Measurements from ENCODE around the gene SKP1. TPM values are rescaled to one million over a fixed set of nuclear protein-coding genes. Genes with fewer than 3 reads are reported as not detected.
A peak's percentile ranks its signal among the peaks of the same experiment; 100 is the strongest.

SKP1 gene
- total RNA-seq, 1 donor from 2014 or later, result 340 TPM

- DNase-seq (ENCODE audit: low spot score), result peak; percentile 60
Observed at GRCh38 chr5:134113902-134114875, 62.6 kb downstream of the SKP1 start, which contains the start of gene TCF7. TSS of gene TCF7 (plus strand) at chr5:134114681. CDS start at chr5:134114907, 226 bp downstream.

DNA sequence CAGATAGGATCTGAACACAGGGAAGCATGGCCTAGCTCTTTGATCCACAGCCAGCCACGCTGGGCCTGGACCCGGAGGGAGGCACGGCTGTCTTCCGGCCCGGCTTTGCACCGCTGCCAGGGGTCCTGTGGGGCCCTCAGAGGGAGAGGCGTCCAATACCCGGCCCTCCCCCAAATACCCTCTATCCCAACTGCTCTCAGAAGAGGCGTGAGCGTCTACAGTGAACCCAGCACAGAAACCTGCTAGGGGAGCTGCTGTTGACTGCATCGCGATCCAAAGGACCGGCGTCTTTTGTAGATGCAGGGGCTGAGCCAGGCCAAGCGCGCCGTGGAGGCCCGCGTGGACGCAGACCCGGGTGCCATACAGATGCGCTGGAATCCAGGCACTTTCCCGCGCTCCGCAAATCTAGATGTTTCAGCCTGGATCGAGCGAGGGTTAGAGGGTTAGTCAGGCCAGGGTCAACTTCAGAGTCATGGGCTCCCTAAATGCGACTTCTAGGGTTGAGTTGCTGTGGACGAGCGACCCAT, 63.3 kb downstream of the SKP1 start:
- no peak for DNase-seq (ENCODE audit: low spot score)

DNA sequence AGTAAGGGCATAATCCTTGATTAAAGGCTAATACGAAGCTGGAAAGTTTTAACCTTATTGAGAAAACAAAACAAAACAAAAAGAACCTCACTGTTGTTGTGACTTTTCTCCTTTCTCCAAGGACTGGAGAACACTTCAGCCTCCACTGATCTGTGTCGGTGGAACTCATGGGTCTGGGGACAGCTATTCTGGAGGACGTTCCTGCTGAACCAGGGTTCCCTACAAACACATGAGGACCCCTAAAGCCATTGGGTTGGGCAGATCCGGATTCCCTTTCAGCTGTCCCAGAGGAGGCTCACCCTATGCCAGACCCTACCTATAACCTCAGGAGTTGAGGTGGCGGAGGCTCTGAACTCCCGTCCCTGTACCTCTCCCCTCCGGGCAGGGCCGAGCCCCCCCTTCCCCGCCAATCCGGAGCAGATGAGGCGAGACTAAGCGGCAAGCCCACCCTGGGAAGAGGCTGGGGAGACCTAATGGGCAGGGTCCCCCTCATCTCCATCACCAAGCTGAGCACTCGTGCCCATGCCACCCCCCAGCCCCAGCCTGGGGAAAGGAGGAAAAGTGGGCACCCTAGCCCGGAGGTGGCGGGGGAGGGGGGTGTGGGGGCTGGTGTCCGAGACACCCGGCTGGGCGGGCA, 63.9 kb downstream of the SKP1 start:
- no peak for DNase-seq (ENCODE audit: low spot score)

GRCh38 chr5:134111741-134112647, 64.8 kb downstream of the SKP1 start:
- DNase-seq (ENCODE audit: low spot score), result no peak

DNA sequence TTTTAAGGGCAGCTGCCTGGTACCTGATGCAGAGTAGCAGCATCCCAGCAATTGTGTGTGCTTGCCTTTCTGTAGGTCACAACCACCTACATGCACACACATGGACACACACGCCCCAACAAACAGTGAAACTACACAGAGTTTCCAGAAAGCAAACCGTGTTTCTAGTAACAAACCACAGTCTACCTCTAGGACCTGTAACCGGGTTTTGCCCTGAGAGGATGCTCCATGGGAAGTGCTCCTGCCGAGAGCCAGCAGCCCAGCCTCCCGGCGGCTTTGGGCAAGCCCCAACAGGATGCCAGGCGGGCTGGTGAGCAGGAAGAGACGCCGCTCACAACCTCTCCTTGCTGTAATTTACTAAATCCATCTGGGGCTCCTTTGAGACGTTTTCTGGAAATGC, 66.4 kb downstream of the SKP1 start:
- no peak for DNase-seq (ENCODE audit: low spot score)

- no peak for DNase-seq (ENCODE audit: low spot score)
Observed at GRCh38 chr5:134107779-134108178, 69.0 kb downstream of the SKP1 start.

- no peak for DNase-seq (ENCODE audit: low spot score)
Observed at GRCh38 chr5:134106991-134107701, 69.6 kb downstream of the SKP1 start.

DNA sequence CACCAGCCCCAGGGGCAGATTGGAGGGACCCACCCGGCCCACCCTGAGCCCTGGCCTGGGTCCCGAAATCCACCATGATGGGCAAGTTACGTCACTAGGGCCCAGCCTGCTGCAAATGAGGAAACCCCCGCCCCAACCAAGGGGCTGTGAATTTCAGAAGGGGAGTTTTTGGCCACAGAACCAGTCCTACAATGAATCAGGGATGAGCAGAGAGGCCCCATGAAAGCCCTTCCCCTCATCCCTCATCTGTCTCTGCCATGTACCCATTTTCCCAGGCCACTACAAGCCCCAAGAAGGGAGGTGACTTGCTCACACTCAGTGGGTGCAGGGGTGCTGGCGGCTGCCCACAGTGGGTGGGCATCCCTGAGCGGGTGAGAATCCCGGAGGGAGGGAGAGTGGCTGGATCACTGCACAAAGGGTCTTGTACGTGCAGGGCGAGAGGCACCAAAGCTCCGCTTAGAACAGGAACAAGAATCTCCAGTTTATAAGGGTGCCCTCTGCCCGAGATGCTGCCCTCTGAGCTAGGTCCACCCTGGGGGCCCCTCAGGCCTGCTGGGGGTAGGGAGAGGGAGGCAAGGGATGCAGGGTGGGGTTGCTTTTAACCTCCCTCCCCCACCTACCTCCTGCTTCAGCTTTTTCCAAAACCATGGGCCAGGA, 72.6 kb downstream of the SKP1 start:
- no peak for DNase-seq (ENCODE audit: low spot score)

GRCh38 chr5:134103397-134103796, 73.4 kb downstream of the SKP1 start:
- DNase-seq (ENCODE audit: low spot score), result no peak

GRCh38 chr5:134101686-134102439, 74.9 kb downstream of the SKP1 start:
- no peak for DNase-seq (ENCODE audit: low spot score)

DNA sequence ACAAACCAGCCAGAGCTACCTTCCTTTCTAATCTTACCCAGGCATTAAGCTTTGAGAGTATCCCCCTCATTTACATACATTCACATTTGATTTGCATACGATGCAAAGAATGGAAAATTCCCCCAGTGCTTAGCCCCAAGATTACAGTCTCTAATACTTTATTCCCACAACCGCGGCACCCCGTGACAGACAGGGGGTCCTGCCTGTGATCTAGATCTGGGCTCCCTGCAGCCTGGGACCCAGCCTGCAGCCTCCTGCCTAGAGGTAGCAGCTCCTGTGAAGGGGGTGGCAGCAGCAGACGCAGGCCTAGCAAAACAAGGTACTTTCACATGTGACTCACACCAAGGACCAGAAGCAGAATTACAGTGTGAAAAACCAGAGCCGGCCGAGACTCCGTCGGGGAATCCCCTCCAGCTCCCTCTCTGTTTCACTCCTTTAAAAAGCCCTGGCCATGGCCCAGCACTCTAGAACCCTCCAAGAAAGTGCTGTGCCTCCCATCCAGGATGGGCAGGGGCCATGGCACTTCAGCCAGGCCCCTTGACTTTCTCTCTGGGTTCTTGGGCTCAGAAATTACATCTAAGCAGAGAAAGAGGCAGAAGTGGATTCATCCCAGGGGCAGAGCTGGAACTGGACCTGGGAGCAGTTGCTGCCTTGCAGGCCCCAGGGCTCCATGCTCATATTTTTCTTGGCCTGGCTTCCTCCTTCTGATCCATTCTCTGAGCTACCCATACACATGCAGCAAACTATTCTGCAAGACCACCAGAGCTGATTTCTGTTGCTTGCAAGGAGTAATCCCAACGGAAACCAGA, 76.3 kb downstream of the SKP1 start:
- no peak for DNase-seq (ENCODE audit: low spot score)

DNA sequence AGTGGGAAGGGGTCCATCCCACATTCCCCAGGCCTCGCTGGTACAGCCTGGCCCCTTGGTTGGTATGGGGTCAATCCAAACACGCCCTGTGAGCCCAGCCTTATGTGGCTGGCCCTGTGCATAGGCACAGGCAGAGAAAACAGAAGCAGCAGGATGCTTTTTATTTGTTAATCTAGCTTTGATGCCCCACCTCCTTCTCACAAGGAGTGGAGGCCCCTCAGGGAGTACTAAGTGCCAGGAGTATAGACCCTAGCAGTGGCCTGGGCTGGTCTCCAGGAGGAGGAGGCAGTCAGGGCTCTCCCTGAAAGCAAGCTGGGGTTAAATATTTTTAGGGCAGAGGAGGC, 76.8 kb downstream of the SKP1 start:
- no peak for DNase-seq (ENCODE audit: low spot score)

DNA sequence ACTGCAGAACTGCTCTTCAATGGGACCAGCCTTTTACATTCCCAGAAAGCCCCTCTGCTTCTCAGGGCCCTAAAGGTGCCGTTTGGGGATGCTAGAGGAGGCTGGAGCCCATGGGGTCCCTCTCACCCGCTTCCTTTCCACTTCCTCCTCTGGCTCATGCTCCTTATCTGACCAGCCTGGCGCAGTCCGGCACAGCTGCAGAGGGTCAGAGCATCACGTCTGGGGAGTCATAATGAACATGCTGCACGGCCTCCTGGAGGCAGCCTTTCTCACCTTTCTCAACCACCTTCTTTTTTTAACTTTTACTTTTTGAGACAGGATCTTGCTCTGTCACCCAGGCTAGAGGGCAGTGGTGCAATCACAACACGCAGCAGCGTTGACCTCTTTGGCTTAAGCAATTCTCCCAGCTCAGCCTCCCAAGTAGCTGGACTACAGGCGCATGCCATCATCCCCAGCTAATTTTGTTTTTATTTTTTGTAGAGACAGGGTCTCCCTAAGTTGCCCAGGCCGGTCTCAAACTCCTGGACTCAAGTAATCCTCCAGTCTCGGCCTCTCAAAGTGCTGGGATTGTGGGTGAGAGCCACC, 77.4 kb downstream of the SKP1 start:
- no peak for DNase-seq (ENCODE audit: low spot score)

Other genes starting within 250 kb of the SKP1 start
- gene C5orf15, start 208.3 kb downstream of the SKP1 start, total RNA-seq, result 39.0 TPM
- gene VDAC1, start 172.0 kb downstream of the SKP1 start, total RNA-seq, result 222 TPM
- 7.4 TPM for gene TCF7, start 62.3 kb downstream of the SKP1 start, total RNA-seq
- 108 TPM for gene PPP2CA, start 49.1 kb upstream of the SKP1 start, total RNA-seq
- 3.8 TPM for gene CDKL3, start 190.2 kb upstream of the SKP1 start, total RNA-seq
- gene UBE2B, start 194.6 kb upstream of the SKP1 start, total RNA-seq, result 89.4 TPM
- gene CDKN2AIPNL, start 234.9 kb upstream of the SKP1 start, total RNA-seq, result 18.0 TPM

Data from mucosa of gallbladder (tissue), 1 donor.